GM06990 (cell line): Measurements from ENCODE around the gene MCTP1.

ENCODE experiments used
- DNase-seq: peaks from one replicate; pipeline ENCODE4 v3.0.0-alpha.2; 2011; ENCODE audit not compliant: insufficient read length; ENCODE audit errors: extremely low read depth
- H3K27me3 ChIP-seq: replicated peaks from 2 replicates; pipeline ENCODE4 v1.6.0; 2011; ENCODE audit warnings: low read length; ENCODE audit not compliant: control insufficient read depth, insufficient read depth
- H3K36me3 ChIP-seq: 2 replicates; pipeline ENCODE4 v1.5.1; 2011; ENCODE audit warnings: low read length; ENCODE audit not compliant: control insufficient read depth, insufficient read depth
- H3K4me3 ChIP-seq: replicated peaks from 2 replicates; pipeline ENCODE4 v1.5.1; 2011; ENCODE audit warnings: low read depth, mild to moderate bottlenecking, control low read depth, low read length
- CTCF ChIP-seq: IDR thresholded peaks from 2 replicates; pipeline ENCODE4 v1.5.1; 2011; ENCODE audit warnings: low read length, control low read depth, mild to moderate bottlenecking, inconsistent platforms; ENCODE audit not compliant: insufficient read depth, poor library complexity, severe bottlenecking

MCTP1 gene

GRCh38 chr5:94812232-94812631 is 472.7 kb downstream of the MCTP1 start:
- no peak overlapping the region for H3K4me3 ChIP-seq
- peak; percentile 3 for TF ChIP-seq CTCF
- no peak for DNase-seq
- no peaks in the 10 kb centered on the region for H3K36me3 ChIP-seq
- no peaks in the 10 kb centered on the region for H3K27me3 ChIP-seq

GRCh38 chr5:94811331-94811730 is 473.6 kb downstream of the MCTP1 start:
- Histone ChIP-seq H3K4me3 (no peak overlapping the region), H3K36me3 (no peaks in the 10 kb centered on the region), H3K27me3 (no peaks in the 10 kb centered on the region)
- no peak for DNase-seq
- TF ChIP-seq CTCF = no peak

GRCh38 chr5:94810877-94811276 is 474.0 kb downstream of the MCTP1 start:
- no peak for TF ChIP-seq CTCF
- H3K4me3 ChIP-seq = no peak overlapping the region
- DNase-seq = no peak
- no peaks in the 10 kb centered on the region for H3K36me3 ChIP-seq
- no peaks in the 10 kb centered on the region for H3K27me3 ChIP-seq

- no peak for DNase-seq
- TF ChIP-seq CTCF = no peak
- no peaks in the 10 kb centered on the region for H3K36me3 ChIP-seq
- H3K27me3 ChIP-seq = no peaks in the 10 kb centered on the region
- no peak overlapping the region for H3K4me3 ChIP-seq
Observed at GRCh38 chr5:94810281-94810680, 474.6 kb downstream of the MCTP1 start.

GRCh38 chr5:94808497-94808896 is 476.4 kb downstream of the MCTP1 start:
- H3K36me3 ChIP-seq = no peaks in the 10 kb centered on the region
- no peak for DNase-seq
- no peak for TF ChIP-seq CTCF
- H3K4me3 ChIP-seq = no peak overlapping the region
- H3K27me3 ChIP-seq = no peaks in the 10 kb centered on the region

GRCh38 chr5:94807985-94808384 is 476.9 kb downstream of the MCTP1 start:
- Histone ChIP-seq H3K27me3 (no peaks in the 10 kb centered on the region), H3K4me3 (no peak overlapping the region), H3K36me3 (no peaks in the 10 kb centered on the region)
- DNase-seq = no peak
- peak; percentile 4 for TF ChIP-seq CTCF
